Tibial nerve (tissue), 4 donors: ENCODE data around the gene PSD2. TPM values are rescaled to one million over a fixed set of nuclear protein-coding genes. Genes with fewer than 3 reads are reported as not detected.

ENCODE experiments used
- DNase-seq, 2 donors: peaks; one replicate each; pipeline ENCODE4 v3.0.0-alpha.2; 2019; ENCODE audit warnings: low spot score in 2 of 2
- H3K27ac ChIP-seq, 4 donors: fragments of 200-600 bp; sonication (generic) in 3 of 4; one replicate each; pipeline ENCODE4 v1.5.1; 2017 to 2019; ENCODE audit warnings: mild to moderate bottlenecking in 1 of 4
- H3K27me3 ChIP-seq, 2 donors: fragments of 200-600 bp; sonication (generic) in 1 of 2; one replicate each; pipeline versions ENCODE4 v1.5.1 to v1.6.0; 2017 to 2019
- H3K36me3 ChIP-seq, 3 donors: fragments of 200-600 bp; sonication (generic); one replicate each; pipeline ENCODE4 v1.5.1; 2018 to 2019
- H3K4me1 ChIP-seq, 4 donors: fragments of 200-600 bp; sonication (generic) in 3 of 4; one replicate each; pipeline ENCODE4 v1.5.1; 2017 to 2019
- H3K4me3 ChIP-seq, 4 donors: fragments of 200-600 bp; sonication (generic) in 3 of 4; one replicate each; pipeline ENCODE4 v1.5.1; 2017 to 2019; ENCODE audit warnings: mild to moderate bottlenecking in 1 of 4, moderate library complexity in 1 of 4
- H3K9me3 ChIP-seq, 4 donors: fragments of 200-600 bp; sonication (generic) in 3 of 4; one replicate each; pipeline ENCODE4 v1.5.1; 2017 to 2019
- EP300 ChIP-seq, 2 donors: sonication (generic); formaldehyde crosslinking; IDR thresholded peaks; one replicate each; pipeline ENCODE4 v1.6.1; 2017; ENCODE audit warnings: antibody characterized with exemption in 2 of 2, mild to moderate bottlenecking in 1 of 2
- POLR2A ChIP-seq, 2 donors: fragments of 450-650 bp; IDR thresholded peaks; one replicate each; pipeline ENCODE4 v1.6.1; 2017; ENCODE audit warnings: antibody characterized with exemption in 2 of 2, mild to moderate bottlenecking in 2 of 2, moderate library complexity in 2 of 2
- WGBS, 2 donors: methylation state at CpG; one replicate each; pipeline ENCODE4 v1.1.5; 2018; 5-methylcytosine and 5-hydroxymethylcytosine counted together
- total RNA-seq, 4 donors: library from RNA; depleted of rRNA; stranded (reverse); fragments of >200 nt; gene quantifications; one replicate each; pipeline ENCODE4 v1.1.0, GENCODE V29; 2016
- TF ChIP-seq, protein P1 (sequence below), 5 experiments: fragments of 200-600 bp in 3 of 5; fragments of 450-650 bp in 2 of 5; sonication (generic) in 3 of 5; IDR thresholded peaks; one replicate each; pipeline ENCODE4 v1.5.1; 2016 to 2019; ENCODE audit warnings: antibody characterized with exemption in 5 of 5, mild to moderate bottlenecking in 3 of 5, moderate library complexity in 2 of 5

Gene PSD2
- total RNA-seq, 4 donors from 2014 or later = under 0.01 to 0.30 (median 0.21) TPM; not detected in 1

DNA sequence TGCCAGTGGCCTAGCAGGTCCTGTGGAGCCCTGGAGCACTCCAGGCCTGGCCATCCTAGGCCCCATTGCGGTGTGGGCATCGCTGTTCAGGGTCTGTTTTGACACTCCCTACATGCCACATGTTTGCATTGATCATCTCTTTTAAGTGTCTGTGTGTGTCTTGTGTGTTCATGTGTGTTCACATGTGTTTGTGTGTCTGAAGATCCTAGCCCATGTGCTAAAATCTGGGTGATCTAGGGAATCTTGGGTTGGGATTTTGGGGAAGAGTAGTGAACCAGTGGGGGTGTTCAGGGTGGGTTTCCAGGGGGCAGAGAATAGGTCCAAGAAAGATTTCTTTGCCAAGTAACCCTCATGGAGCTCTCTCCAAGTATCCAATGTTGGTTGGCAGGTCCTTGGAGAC, 8.4 kb downstream of the PSD2 start:
- no peak overlapping the region for H3K27ac ChIP-seq
- H3K4me3 ChIP-seq = no peak overlapping the region
- TF ChIP-seq, protein P1, sequence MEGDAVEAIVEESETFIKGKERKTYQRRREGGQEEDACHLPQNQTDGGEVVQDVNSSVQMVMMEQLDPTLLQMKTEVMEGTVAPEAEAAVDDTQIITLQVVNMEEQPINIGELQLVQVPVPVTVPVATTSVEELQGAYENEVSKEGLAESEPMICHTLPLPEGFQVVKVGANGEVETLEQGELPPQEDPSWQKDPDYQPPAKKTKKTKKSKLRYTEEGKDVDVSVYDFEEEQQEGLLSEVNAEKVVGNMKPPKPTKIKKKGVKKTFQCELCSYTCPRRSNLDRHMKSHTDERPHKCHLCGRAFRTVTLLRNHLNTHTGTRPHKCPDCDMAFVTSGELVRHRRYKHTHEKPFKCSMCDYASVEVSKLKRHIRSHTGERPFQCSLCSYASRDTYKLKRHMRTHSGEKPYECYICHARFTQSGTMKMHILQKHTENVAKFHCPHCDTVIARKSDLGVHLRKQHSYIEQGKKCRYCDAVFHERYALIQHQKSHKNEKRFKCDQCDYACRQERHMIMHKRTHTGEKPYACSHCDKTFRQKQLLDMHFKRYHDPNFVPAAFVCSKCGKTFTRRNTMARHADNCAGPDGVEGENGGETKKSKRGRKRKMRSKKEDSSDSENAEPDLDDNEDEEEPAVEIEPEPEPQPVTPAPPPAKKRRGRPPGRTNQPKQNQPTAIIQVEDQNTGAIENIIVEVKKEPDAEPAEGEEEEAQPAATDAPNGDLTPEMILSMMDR (IDR thresholded peaks at IDR 0.05) = no peak
- TF ChIP-seq POLR2A (IDR thresholded peaks at IDR 0.05) (no peak), EP300 (IDR thresholded peaks at IDR 0.05) (no peak)
- 94 to 96% methylated on average over 2 of the region's 2 CpGs for WGBS, 2 donors
- no peaks in the 10 kb centered on the region for H3K36me3 ChIP-seq
- no peaks in the 10 kb centered on the region for H3K4me1 ChIP-seq
- no peak for DNase-seq
- no peaks in the 10 kb centered on the region for H3K9me3 ChIP-seq
- H3K27me3 ChIP-seq = peaks cover 0 to 29% of the 10 kb centered on the region in 2 donors

DNA sequence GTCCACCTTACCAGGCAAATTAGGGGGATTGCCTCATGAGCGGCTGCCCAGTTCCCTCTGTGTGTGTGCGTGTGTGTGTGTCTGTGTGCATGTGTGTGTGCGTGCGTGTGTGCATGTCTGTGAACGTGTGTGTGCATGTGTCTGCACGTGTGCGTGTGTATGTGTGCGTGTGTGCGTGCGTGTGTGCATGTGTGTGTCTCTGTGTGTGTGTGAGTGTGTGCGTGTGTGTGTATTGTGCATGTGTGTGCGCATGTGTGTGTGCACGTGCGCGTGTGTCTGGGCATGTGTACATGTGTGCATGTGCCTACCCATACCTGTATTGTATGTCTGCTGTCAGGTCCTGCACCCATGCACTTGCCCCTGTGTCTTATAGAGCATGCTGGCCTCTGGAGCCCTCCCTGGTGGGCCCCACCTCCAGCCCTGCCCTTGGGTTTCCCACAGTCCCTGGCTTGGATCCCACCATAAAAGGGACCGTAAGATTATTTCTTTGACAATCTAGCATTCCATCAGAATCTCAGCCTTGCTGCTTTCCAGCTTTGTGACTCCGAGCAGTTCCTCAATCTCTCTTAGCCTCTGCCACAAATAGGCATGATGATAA, 9.3 kb downstream of the PSD2 start:
- H3K27me3 ChIP-seq = peaks cover 0 to 20% of the 10 kb centered on the region in 2 donors
- H3K27ac ChIP-seq = no peak overlapping the region
- H3K9me3 ChIP-seq = no peaks in the 10 kb centered on the region
- no peak for TF ChIP-seq POLR2A (IDR thresholded peaks at IDR 0.05)
- no peak for TF ChIP-seq EP300 (IDR thresholded peaks at IDR 0.05)
- TF ChIP-seq, protein P1 (IDR thresholded peaks at IDR 0.05) = no peak
- 89% methylated on average over 17 of the region's 17 CpGs for WGBS, 2 donors
- no peak for DNase-seq
- no peak overlapping the region for H3K4me3 ChIP-seq
- H3K36me3 ChIP-seq = no peaks in the 10 kb centered on the region
- no peaks in the 10 kb centered on the region for H3K4me1 ChIP-seq

DNA sequence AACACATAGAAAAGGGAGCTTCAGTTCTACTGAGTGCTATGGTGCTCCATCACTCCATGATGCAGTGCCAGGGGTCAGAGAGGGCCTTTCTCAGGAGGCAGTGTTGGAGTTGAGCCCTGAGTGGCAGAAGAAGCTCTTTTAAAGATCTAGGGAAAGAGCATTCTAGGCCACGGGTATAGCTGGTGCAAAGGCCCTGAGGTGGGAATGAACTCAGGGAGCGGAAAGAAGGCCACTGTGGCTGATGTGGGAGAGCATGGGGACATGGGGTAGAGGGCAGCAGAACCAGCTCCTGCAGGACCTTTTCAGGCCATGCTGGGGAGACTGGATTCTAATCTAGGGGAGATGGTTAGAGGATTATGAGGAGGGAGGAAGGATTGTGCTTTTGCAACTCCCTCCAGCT, 9.9 kb downstream of the PSD2 start:
- no peak overlapping the region for H3K4me3 ChIP-seq
- whole genome bisulfite sequencing, 2 donors = 94% methylated on average over 2 of the region's 2 CpGs
- H3K27me3 ChIP-seq = peaks cover 0 to 15% of the 10 kb centered on the region in 2 donors
- no peaks in the 10 kb centered on the region for H3K36me3 ChIP-seq
- no peaks in the 10 kb centered on the region for H3K9me3 ChIP-seq
- no peak overlapping the region for H3K27ac ChIP-seq
- TF ChIP-seq, protein P1 (IDR thresholded peaks at IDR 0.05) = no peak
- TF ChIP-seq EP300 (IDR thresholded peaks at IDR 0.05) (no peak), POLR2A (IDR thresholded peaks at IDR 0.05) (no peak)
- no peak for DNase-seq
- no peaks in the 10 kb centered on the region for H3K4me1 ChIP-seq

DNA sequence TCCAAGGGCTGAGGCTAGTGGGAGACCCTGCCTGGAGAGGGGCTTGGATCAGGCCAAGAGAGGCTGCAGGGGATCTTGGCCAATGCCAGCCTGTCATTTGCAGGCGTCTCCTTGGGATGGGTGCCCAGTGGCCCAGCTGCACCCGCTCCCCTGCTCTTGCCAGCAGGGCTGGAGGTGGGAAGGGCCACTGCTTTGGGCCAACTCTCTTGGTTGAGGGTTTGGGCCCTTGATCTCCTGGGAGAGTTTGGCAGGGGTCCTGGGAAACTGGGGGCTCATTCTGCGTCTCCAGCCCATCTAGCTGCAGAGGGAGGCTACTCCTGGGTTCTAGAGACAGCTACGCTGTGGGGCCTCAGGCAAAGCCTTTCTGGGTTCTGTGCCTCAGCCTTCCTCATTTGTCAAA, 10.5 kb downstream of the PSD2 start:
- WGBS, 2 donors = 91 to 94% methylated on average over 3 to 4 of the region's 4 CpGs
- DNase-seq = no peak
- Histone ChIP-seq H3K27me3 (peaks cover 0 to 9% of the 10 kb centered on the region in 2 donors), H3K36me3 (no peaks in the 10 kb centered on the region), H3K4me3 (no peak overlapping the region), H3K4me1 (no peaks in the 10 kb centered on the region), H3K9me3 (no peaks in the 10 kb centered on the region), H3K27ac (no peak overlapping the region)
- no peak for TF ChIP-seq EP300 (IDR thresholded peaks at IDR 0.05)
- TF ChIP-seq POLR2A (IDR thresholded peaks at IDR 0.05) = no peak
- TF ChIP-seq, protein P1 (IDR thresholded peaks at IDR 0.05) = no peak

DNA sequence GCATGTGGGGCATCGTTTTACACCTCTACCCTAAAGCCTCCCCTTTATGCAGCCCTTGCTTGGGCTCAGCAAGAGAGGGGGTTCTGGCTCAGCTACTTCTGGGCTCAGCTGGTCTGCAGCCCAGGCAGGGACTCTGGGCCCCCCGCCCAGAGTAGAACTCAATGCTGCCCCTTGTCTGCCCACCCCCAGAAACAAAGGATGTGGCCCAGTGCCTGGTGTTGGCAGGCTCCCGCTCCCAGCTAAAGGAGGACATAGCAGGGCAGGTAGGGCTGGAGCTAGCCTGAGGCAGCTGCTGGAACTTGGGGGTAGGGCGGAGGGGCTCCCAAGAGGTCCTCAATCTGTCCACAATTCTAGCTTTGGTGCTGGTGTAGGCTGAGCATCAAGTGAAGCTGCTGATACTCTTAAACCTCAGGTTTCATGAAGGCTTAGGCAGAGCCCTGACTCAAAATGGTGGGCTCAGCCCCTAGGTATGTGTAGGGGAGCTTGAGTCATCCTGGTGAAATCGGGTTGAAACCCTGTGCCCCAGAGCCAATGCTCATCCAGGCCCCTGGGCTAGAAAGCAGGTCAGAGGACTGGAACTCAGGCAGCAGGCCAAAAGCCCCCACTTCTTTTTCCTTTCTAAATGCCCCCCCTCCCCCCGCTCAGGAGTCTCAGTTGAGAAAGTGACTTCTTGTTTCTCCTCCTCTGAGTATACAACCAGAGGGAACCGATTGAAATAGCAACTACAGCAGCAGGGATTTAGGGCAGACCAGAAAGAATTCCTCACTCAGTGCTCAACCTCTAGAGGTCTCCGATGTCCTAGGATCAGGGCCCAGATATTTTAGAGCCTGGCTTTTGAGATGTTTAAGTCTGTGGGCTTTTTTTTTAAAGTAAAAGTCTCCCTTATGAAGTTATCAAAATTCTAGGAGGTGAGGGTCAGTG, 11.4 kb downstream of the PSD2 start:
- Histone ChIP-seq H3K27me3 (peaks cover 0 to under 1% of the 10 kb centered on the region in 2 donors), H3K4me1 (no peaks in the 10 kb centered on the region), H3K4me3 (no peak overlapping the region), H3K36me3 (no peaks in the 10 kb centered on the region), H3K27ac (no peak overlapping the region), H3K9me3 (no peaks in the 10 kb centered on the region)
- TF ChIP-seq, protein P1 (IDR thresholded peaks at IDR 0.05) = no peak
- TF ChIP-seq POLR2A (IDR thresholded peaks at IDR 0.05) (no peak), EP300 (IDR thresholded peaks at IDR 0.05) (no peak)
- 46 to 47% methylated on average over 7 to 8 of the region's 8 CpGs for WGBS, 2 donors
- DNase-seq = no peak
